ENCODE data around the gene KIF21B.

DNA sequence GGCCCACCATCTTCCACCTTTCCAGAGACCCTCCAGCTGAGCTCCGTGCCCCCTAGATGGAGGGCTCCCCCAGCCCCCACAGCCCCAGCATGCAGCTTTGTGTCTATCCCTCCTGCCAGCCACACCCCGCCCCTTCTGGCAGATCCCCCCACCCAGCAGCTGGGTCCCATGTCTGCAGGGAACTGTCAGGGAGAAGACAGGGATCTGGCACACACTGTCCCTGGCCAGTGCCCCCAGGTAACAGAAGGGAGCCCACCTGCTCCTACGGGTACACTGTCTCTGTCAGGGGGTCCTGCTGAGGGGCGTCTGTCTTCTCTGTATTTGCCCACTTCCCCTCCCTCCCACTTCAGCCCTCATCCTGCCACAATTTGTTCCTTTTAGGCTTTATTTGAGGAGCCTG, 11.2 kb upstream of the KIF21B start:
- TF ChIP-seq EZH2phosphoT487 (IDR thresholded peaks at IDR 0.05; ENCODE audit: low read depth): no peak
- TF ChIP-seq, protein P1, sequence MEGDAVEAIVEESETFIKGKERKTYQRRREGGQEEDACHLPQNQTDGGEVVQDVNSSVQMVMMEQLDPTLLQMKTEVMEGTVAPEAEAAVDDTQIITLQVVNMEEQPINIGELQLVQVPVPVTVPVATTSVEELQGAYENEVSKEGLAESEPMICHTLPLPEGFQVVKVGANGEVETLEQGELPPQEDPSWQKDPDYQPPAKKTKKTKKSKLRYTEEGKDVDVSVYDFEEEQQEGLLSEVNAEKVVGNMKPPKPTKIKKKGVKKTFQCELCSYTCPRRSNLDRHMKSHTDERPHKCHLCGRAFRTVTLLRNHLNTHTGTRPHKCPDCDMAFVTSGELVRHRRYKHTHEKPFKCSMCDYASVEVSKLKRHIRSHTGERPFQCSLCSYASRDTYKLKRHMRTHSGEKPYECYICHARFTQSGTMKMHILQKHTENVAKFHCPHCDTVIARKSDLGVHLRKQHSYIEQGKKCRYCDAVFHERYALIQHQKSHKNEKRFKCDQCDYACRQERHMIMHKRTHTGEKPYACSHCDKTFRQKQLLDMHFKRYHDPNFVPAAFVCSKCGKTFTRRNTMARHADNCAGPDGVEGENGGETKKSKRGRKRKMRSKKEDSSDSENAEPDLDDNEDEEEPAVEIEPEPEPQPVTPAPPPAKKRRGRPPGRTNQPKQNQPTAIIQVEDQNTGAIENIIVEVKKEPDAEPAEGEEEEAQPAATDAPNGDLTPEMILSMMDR (IDR thresholded peaks at IDR 0.05; ENCODE audit: low read depth, low read length): no peak

Data from OCI-LY3 (cell line).